Activated naive CD4-positive, alpha-beta T cell treated with anti-CD3 and anti-CD28 coated beads for 36 hours (primary cell): ENCODE measurements around the gene SNAP29. TPM values are rescaled to one million over a fixed set of nuclear protein-coding genes. Genes with fewer than 3 reads are reported as not detected.
"Not testable (repeated sequence)": the region's sequence is repeated elsewhere in the genome, so short reads cannot be mapped to it uniquely, and the experiment has no call there.

Experiments
- CTCF ChIA-PET: fragments of 350-600 bp; sonication (Branson Sonifier 250); formaldehyde crosslinking; loops from one replicate; lab custom pipeline; 2021; ENCODE audit warnings: antibody characterized with exemption; lab: Charles Lee
- DNase-seq: peaks from one replicate; pipeline ENCODE4 v3.0.0-alpha.2; 2020
- H3K27ac Mint-ChIP-seq: one replicate; pipeline ENCODE4 v1.8.0; 2021; ENCODE audit warnings: mild to moderate bottlenecking, mixed read lengths
- H3K27me3 Mint-ChIP-seq: one replicate; pipeline ENCODE4 v1.8.0; 2021; ENCODE audit warnings: low read depth, mixed read lengths
- H3K36me3 Mint-ChIP-seq: one replicate; pipeline ENCODE4 v1.8.0; 2021; ENCODE audit warnings: low read depth, mixed read lengths
- H3K4me1 Mint-ChIP-seq: one replicate; pipeline ENCODE4 v1.8.0; 2021; ENCODE audit warnings: low read depth, mixed read lengths
- H3K4me3 Mint-ChIP-seq: one replicate; pipeline ENCODE4 v1.8.0; 2021; ENCODE audit warnings: mild to moderate bottlenecking, moderate library complexity, mixed read lengths
- H3K9me3 Mint-ChIP-seq: one replicate; pipeline ENCODE4 v1.8.0; 2021; ENCODE audit warnings: mixed read lengths
- intact Hi-C: fragments of 100-400 bp; cut with micrococcal nuclease; formaldehyde crosslinking; loops from one replicate; pipeline ENCODE4 v1.15.1; 2023
- total RNA-seq, 2 experiments: library from RNA; stranded (reverse); gene quantifications; one replicate each; pipeline ENCODE4 v1.2.3, GENCODE V29; 2021

Gene SNAP29
- total RNA-seq, 2 experiments from 2014 or later, result 22.1 to 24.2 TPM

DNA sequence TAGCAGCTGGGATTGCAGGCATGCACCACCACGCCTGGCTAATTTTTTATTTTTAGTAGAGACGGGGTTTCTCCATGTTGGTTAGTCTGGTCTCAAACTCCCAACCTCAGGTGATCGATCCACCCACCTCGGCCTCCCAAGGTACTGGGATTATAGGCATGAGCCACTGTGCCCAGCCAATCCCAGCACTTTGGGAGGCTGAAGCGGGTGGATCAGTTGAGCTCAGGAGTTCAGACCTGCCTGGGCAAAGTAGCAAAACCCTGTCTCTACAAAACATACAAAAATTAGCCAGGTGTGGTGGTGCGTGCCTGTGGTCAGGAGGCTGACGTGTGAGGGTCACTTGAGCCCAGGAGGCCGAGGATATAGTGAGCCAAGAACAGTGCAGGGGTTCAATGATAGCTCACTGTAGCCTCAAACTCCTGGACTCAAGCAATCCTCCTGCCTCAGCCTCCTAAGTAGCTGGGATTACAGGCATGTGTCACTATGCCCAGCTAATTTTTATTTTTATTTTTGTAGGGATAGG is 37.0 kb upstream of the SNAP29 start:
- H3K27ac Mint-ChIP-seq, H3K4me1 Mint-ChIP-seq, H3K27me3 Mint-ChIP-seq, intact Hi-C loops, H3K9me3 Mint-ChIP-seq, DNase-seq, H3K4me3 Mint-ChIP-seq: not testable (repeated sequence)
- peaks cover 16% of the 10 kb centered on the region for H3K36me3 Mint-ChIP-seq
- CTCF ChIA-PET, result interaction anchor here (0.6 kb wide), 2 partner anchors 266 to 434 kb away, joined by 3 read pairs; no protein-coding TSS in a partner anchor

GRCh38 chr22:20822240-20822639 is 36.6 kb upstream of the SNAP29 start:
- peaks cover 13% of the 10 kb centered on the region for H3K36me3 Mint-ChIP-seq
- no peaks in the 10 kb centered on the region for H3K4me1 Mint-ChIP-seq
- H3K27me3 Mint-ChIP-seq, result no peaks in the 10 kb centered on the region

GRCh38 chr22:20823264-20823663 is 35.5 kb upstream of the SNAP29 start:
- no peak for DNase-seq
- no peaks in the 10 kb centered on the region for H3K9me3 Mint-ChIP-seq
- no peaks in the 10 kb centered on the region for H3K27me3 Mint-ChIP-seq
- no peaks in the 10 kb centered on the region for H3K4me1 Mint-ChIP-seq
- H3K27ac Mint-ChIP-seq, result no peak overlapping the region
- H3K4me3 Mint-ChIP-seq, result no peak overlapping the region
- peaks cover 16% of the 10 kb centered on the region for H3K36me3 Mint-ChIP-seq
- intact Hi-C loops, result no loop called here
- CTCF ChIA-PET, result no interaction called here

More at GRCh38 chr22:20822240-20822639, 36.6 kb upstream of the SNAP29 start:
- intact Hi-C loops, result no loop called here
- H3K27ac Mint-ChIP-seq, result no peak overlapping the region
- DNase-seq, result no peak
- H3K9me3 Mint-ChIP-seq, result no peaks in the 10 kb centered on the region
- CTCF ChIA-PET, result interaction anchor here (0.6 kb wide), 1 partner anchor 266 kb away, joined by 3 read pairs; no protein-coding TSS in a partner anchor
- H3K4me3 Mint-ChIP-seq, result no peak overlapping the region

DNA sequence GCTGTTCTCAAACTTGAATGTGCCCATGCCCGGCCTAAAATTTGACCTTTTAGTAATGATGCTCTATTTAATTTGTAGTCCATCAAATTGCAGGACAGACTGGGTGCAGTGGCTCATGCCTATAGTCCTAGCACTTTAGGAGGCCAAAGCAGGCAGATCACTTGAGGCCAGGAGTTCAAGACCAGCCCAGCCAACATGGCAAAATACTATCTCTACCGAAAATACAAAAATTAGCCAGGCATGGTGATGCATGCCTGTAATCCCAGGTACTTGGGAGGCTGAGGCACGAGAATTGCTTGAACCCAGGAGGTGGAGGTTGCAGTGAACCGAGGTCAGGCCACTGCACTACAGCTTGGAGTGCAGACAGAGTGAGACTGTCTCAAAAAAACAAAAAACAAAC is 33.6 kb upstream of the SNAP29 start:
- H3K27me3 Mint-ChIP-seq, H3K4me3 Mint-ChIP-seq, H3K4me1 Mint-ChIP-seq, DNase-seq, intact Hi-C loops, H3K27ac Mint-ChIP-seq, H3K9me3 Mint-ChIP-seq: not testable (repeated sequence)
- peaks cover 11% of the 10 kb centered on the region for H3K36me3 Mint-ChIP-seq
- CTCF ChIA-PET, result interaction anchor here (0.9 kb wide), 1 partner anchor 32 kb away, joined by 3 read pairs; no protein-coding TSS in a partner anchor

DNA sequence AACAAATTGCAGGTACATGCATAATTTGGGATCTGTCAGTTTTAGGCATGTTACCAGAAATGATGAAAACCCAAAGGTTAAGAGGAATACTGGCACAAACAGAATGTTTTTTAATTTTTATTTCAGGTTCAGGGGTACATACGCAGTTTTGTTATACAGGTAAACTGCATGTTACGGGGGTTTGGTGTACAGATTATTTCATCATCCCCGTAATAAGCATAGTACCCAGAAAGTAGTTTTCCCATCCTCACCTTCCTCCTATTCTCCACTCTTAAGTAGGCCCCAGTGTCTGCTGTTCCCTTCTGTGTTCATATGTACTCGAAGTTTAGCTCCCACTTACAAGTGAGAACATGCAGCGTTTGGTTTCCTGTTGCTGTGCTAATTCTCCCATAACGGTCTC is 33.2 kb upstream of the SNAP29 start:
- intact Hi-C loops, result no loop called here
- no peaks in the 10 kb centered on the region for H3K9me3 Mint-ChIP-seq
- H3K27ac Mint-ChIP-seq, result no peak overlapping the region
- H3K27me3 Mint-ChIP-seq, result no peaks in the 10 kb centered on the region
- CTCF ChIA-PET, result no interaction called here
- no peak overlapping the region for H3K4me3 Mint-ChIP-seq
- DNase-seq, result no peak
- peaks cover 11% of the 10 kb centered on the region for H3K36me3 Mint-ChIP-seq
- H3K4me1 Mint-ChIP-seq, result no peaks in the 10 kb centered on the region

DNA sequence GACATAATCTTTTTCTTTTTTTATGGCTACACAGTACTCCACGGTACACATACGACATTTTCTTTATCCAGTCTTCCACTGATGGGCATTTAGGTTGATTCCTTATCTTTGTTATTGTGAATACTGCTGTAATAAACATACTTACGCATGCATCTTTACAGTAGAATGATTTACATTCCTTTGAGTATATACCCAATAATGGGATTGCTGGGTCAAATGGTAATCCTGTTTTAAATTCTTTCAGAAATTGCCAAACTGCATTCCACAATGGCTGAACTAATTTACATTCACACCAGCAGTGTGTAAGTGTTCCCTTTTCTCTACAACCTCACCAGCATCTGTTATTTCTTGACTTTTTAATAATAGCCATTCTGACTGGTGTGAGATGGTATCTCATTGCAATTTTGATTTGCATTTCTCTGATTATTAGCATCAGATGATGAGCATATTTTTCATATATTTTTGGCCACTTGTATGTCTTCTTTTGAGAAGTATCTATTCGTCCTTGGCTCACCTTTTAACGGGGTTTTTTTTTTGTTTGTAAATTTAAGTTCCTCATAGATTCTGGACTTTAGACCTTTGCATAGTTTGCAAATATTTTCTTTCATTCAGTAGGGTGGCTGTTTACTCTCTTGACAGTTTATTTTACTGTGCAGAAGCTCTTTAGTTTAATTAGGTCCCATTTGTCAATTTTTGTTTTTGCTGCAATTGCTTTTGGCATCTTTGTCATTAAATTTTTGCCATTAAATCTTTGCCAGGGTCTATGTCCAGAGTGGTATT is 32.2 kb upstream of the SNAP29 start:
- H3K27me3 Mint-ChIP-seq, H3K4me1 Mint-ChIP-seq, H3K9me3 Mint-ChIP-seq, H3K27ac Mint-ChIP-seq, DNase-seq, H3K4me3 Mint-ChIP-seq, intact Hi-C loops, CTCF ChIA-PET: not testable (repeated sequence)
- H3K36me3 Mint-ChIP-seq, result peaks cover 15% of the 10 kb centered on the region

DNA sequence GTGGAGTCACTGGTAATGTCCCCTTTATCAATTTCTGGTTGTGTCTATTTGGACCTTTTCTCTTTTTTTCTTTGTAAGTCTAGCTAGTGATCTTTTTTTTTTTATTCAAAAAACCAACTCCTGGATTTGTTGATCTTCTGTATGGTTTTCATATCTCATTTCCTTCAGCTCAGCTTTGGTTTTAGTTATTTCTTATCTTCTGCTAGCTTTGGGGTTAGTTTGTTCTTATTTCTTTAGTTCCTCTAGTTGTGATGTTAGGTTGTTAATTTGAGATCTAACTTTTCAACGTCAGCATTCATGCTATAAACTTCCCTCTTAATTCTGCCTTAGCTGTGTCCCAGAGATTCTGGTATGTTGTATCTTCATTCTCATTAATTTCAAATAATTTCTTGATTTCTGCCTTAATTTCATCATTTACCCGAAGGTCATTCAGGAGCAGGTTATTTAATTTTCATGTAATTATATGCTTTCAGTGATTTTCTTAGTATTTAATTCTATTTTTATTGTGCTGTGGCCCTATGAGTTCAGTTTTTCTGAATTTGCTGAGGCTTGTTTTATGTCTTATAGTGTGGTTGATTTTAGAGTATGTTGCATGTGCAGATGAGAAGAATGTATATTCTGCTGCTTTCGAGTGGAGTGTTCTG is 29.2 kb upstream of the SNAP29 start:
- H3K4me3 Mint-ChIP-seq, result no peak overlapping the region
- intact Hi-C loops, result no loop called here
- peaks cover 24% of the 10 kb centered on the region for H3K36me3 Mint-ChIP-seq
- H3K4me1 Mint-ChIP-seq, result no peaks in the 10 kb centered on the region
- no peak overlapping the region for H3K27ac Mint-ChIP-seq
- CTCF ChIA-PET, result interaction anchor here (0.7 kb wide), 1 partner anchor 10 kb away, joined by 3 read pairs; no protein-coding TSS in a partner anchor
- H3K9me3 Mint-ChIP-seq, result no peaks in the 10 kb centered on the region
- no peaks in the 10 kb centered on the region for H3K27me3 Mint-ChIP-seq
- no peak for DNase-seq

- Mint-ChIP-seq H3K36me3 (peaks cover 18% of the 10 kb centered on the region), H3K4me1 (peaks cover 6% of the 10 kb centered on the region), H3K27ac (no peak overlapping the region), H3K4me3 (no peak overlapping the region), H3K27me3 (no peaks in the 10 kb centered on the region), H3K9me3 (no peaks in the 10 kb centered on the region)
- CTCF ChIA-PET, result no interaction called here
- DNase-seq, result no peak
- intact Hi-C loops, result no loop called here
These were observed 25.6 kb upstream of the SNAP29 start for GRCh38 chr22:20833225-20833665.

DNA sequence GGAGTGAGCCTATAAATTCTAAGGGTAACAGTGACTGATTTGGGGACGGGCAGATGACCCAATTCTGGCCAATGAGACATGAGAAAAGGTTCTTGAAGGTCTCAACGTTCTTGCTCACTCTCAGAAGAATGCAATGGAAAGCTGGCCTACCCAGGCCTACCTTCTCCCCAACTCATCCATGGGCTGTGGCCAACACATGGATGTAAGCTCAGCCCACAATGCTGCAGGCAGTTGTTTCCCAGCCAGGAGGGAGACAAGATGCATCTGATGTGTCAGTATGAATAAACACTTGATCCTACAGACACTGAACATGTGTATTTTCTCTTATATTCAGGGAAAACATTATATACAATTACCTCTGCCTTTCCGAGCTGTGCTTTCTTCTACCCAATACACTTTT is 24.6 kb upstream of the SNAP29 start:
- DNase-seq, result no peak
- Mint-ChIP-seq H3K4me1 (peaks cover 10% of the 10 kb centered on the region), H3K27ac (no peak overlapping the region), H3K4me3 (no peak overlapping the region), H3K36me3 (peaks cover 18% of the 10 kb centered on the region), H3K27me3 (no peaks in the 10 kb centered on the region), H3K9me3 (no peaks in the 10 kb centered on the region)
- CTCF ChIA-PET, result no interaction called here
- intact Hi-C loops, result no loop called here

DNA sequence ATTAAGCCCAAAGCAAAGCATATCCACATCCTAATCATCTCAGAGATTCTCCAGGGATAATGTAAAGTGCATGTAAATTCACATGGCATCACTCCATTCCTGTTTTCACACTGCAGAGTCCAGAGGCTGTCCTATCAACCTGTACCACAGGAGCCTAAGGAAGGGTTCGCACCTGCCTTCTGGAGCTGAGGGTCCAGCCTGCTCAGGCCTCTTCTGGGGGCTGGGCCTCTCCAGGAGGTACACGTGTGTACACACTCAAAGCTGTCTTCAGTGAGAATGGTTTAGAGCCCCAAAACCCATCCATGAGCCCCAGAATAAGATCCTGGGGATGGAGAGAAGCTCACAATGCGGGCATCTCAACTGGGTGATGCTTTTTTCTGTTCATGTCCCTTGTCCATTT is 24.1 kb upstream of the SNAP29 start:
- Mint-ChIP-seq H3K4me3 (no peak overlapping the region), H3K4me1 (peaks cover 10% of the 10 kb centered on the region), H3K27ac (no peak overlapping the region), H3K36me3 (peaks cover 18% of the 10 kb centered on the region), H3K9me3 (no peaks in the 10 kb centered on the region), H3K27me3 (no peaks in the 10 kb centered on the region)
- CTCF ChIA-PET, result no interaction called here
- intact Hi-C loops, result no loop called here
- DNase-seq, result no peak

GRCh38 chr22:20836987-20837823 is 21.6 kb upstream of the SNAP29 start:
- H3K27ac Mint-ChIP-seq, result no peak overlapping the region
- H3K9me3 Mint-ChIP-seq, result no peaks in the 10 kb centered on the region
- H3K4me3 Mint-ChIP-seq, result no peak overlapping the region
- CTCF ChIA-PET, result interaction anchor here (1.2 kb wide), 1 partner anchor 14 kb away, joined by 3 read pairs; no protein-coding TSS in a partner anchor
- no peak for DNase-seq
- peaks cover 12% of the 10 kb centered on the region for H3K36me3 Mint-ChIP-seq
- H3K27me3 Mint-ChIP-seq, result no peaks in the 10 kb centered on the region
- peaks cover 28% of the 10 kb centered on the region for H3K4me1 Mint-ChIP-seq
- intact Hi-C loops, result no loop called here

- H3K9me3 Mint-ChIP-seq, H3K27me3 Mint-ChIP-seq, DNase-seq, CTCF ChIA-PET, H3K36me3 Mint-ChIP-seq, H3K27ac Mint-ChIP-seq, intact Hi-C loops, H3K4me3 Mint-ChIP-seq: not testable (repeated sequence)
- H3K4me1 Mint-ChIP-seq, result peaks cover 36% of the 10 kb centered on the region
These were observed 19.5 kb upstream of the SNAP29 start for GRCh38 chr22:20839354-20839753.
